HG02973 (cell line): ENCODE results near the gene USP53.
"Not testable (repeated sequence)": the region's sequence is repeated elsewhere in the genome, so short reads cannot be mapped to it uniquely, and the experiment has no call there.

Experiments
- ATAC-seq: cut with Tn5 transposase; IDR thresholded peaks from one replicate; pipeline ENCODE4 v1.9.1; 2021; ENCODE audit warnings: moderate library complexity; ENCODE audit not compliant: unreplicated experiment

Gene USP53

GRCh38 chr4:119227690-119228089 is 15.2 kb downstream of the USP53 start:
- no peak for ATAC-seq

DNA sequence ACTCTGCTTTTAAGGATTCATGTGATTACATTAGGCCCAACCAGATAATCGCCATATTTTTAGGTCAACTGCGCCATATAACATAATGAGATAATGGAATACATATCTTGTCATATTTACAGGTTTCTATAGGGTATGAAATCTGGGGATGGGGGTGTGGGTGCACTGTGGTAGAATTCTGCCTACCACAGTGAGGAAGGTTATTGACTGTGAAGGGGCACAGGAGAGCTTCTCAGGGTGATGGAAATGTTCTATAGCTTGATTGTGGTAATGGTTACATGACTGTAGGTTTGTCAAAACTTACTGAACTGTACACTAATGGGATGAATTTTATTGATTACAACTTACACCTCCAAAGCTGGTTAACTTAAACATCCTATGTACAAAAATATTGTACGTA is 15.9 kb downstream of the USP53 start:
- no peak for ATAC-seq

- ATAC-seq = no peak
Measured at GRCh38 chr4:119229908-119230687, 17.6 kb downstream of the USP53 start.

GRCh38 chr4:119231491-119231890 is 19.0 kb downstream of the USP53 start:
- no peak for ATAC-seq

- ATAC-seq = no peak
Measured at GRCh38 chr4:119232286-119232685, 19.8 kb downstream of the USP53 start.

DNA sequence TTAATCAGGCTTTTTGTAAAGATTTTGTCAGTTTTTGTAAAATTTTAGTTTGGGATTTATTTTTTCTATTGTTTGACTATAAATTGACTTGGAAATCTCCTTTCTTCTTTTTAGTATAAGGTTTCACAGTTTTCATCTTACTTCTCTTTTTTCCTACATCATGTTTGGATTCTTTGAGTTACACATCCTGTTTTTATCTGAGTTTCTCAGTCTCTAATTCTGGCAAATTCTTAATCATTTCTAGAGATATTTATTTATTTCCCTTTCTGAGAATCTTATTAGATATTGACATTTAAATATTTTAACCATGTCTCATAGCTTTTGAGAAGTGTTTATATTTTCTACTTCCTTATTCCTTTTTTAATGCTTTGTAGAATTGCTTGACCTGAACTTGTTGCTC is 20.7 kb downstream of the USP53 start:
- ATAC-seq = no peak

GRCh38 chr4:119233750-119234149 is 21.2 kb downstream of the USP53 start:
- ATAC-seq = no peak

DNA sequence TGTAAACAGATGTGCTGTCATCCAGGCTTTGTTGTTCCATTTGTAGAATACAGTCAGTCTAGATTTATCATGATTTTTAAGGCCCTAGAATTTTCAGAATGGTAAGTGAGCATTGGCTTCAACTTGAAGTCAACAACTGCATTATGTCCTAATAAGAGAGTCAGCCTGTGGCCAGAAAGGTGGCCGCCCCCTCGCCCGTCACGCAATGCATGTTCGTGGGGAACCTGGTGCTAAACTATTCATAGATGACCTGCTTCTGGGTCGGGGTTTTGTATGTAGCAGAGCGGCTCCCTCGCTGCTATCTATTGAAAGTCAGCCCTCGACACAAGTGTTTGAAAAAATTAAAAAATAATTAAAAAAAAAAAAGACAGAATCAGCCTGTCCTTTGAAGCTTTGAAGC is 24.7 kb downstream of the USP53 start:
- ATAC-seq = no peak

DNA sequence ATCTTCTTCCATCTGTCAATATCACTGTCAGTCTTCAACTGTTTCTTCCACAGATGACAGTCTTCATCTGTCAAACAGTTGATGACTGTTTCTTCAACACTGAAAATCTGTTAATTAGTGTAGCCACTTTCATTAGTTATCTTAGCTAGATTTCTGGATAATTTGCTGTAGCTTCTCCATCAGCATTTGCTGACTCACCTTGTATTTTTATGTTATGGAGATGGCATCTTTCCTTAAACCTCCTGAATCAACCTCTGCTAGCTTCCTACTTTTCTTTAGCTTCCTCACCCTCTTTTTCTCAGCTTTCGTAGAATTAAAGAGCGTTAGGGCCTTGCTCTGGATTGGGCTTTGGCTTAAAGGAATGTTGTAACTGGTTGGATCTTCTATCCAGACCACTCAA is 25.1 kb downstream of the USP53 start:
- no peak for ATAC-seq

- peak; percentile 99 for ATAC-seq
Measured at GRCh38 chr4:119238068-119238722, 25.7 kb downstream of the USP53 start.

- ATAC-seq = no peak
Measured at GRCh38 chr4:119240128-119240527, 27.6 kb downstream of the USP53 start.

DNA sequence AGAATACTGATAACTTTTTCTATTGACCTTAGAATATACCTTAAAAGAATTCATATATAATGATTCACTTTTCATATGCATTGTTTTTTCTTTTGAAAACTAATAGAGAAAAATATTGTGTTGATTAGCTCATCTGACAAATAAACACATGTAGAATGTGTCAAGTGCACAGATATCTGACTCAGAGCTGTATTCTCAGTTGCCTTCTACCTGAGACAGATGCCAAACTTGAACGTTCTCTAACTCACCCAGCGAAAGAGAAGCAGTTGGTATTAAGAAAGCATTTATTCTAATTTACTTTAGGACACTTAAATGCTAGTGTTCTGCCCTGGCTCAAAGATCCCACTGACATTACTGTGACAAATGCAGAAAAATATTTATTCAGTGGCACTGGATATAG is 28.1 kb downstream of the USP53 start:
- ATAC-seq = no peak

DNA sequence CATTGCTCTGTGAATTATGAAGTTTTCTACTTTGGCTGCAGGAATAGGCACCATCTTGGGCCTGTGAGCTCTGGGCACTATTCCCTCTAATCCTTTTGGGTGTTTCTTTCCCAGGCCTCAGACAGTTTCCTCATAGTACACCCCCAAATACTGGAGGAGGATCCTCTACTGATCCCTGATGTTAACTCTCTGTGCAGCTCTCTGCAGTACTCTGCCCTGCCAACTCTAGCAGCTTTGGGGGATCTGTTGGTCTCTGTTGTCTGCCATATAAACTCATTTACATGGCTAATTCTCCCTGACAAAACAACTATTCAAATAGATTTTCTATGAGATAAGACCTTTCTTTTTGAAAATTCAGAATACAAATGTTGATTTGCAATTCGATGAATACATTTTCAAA is 29.9 kb downstream of the USP53 start:
- ATAC-seq = no peak

GRCh38 chr4:119243868-119244267 is 31.4 kb downstream of the USP53 start:
- ATAC-seq = no peak

DNA sequence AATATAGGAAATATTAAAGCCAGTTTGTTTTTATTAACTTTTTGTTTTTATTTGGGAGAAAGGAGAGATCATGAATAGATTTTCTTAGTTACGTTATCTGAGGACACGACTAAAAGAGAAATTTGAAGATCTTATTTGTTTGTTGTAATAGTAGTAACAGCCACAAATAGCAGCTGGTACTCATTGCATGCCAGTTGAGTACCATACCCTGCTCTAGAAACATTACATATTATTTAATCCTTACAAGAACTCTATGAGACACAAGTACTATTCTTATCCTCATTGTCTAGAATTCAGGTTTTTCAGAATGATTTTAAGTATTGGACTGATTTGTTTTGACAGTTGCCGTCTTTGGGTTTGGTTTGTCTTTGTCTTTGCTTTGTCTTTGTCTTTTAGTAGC is 31.8 kb downstream of the USP53 start:
- no peak for ATAC-seq

- ATAC-seq = no peak
Measured at GRCh38 chr4:119244832-119245231, 32.3 kb downstream of the USP53 start.

- no peak for ATAC-seq
Measured at GRCh38 chr4:119246177-119246733, 33.7 kb downstream of the USP53 start.

- ATAC-seq = not testable (repeated sequence)
Measured at GRCh38 chr4:119251037-119251436, 38.5 kb downstream of the USP53 start.

GRCh38 chr4:119255223-119255622 is 42.7 kb downstream of the USP53 start:
- ATAC-seq = not testable (repeated sequence)

GRCh38 chr4:119260528-119260927 is 48.0 kb downstream of the USP53 start:
- ATAC-seq = no peak

GRCh38 chr4:119261986-119262385 is 49.5 kb downstream of the USP53 start:
- no peak for ATAC-seq

DNA sequence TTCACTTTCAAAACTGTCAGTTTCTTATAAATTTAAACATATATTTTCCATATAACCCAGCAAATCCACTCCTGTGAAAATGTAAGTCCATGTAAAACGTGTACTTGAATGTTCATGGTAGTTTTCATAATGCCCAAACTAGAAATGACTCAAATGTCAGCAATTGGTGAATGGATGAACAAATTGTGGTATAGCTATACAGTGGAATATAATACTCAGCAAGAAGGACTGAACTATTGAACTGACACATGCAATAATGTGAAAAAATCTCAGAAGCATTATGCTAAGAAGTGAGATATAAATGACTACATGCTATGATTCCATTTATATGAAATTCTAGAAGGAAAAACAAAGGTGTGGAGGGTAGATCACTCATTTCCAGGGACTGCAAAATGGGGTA is 52.2 kb downstream of the USP53 start:
- ATAC-seq = no peak
